ENCODE measurements around the gene KCNAB1.

KCNAB1 gene

DNA sequence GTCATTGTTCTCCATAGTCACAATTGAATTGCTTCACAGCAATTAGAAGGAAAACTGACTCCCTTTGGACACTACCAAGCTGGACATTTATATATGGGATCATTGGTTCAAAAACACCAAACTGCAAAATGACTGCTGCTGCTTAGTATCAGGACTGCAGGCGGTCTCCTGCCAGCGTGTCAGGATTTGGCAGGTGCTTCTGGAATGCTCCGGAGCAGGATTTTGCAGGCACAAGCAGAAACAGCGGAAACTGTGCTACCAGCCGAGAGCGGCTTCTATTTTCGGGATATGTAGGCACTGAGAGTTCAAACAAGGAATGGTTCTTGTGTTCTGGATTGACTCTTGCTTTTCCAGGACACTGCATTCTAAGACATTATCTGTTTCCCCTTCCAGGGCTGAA lies 339.1 kb downstream of the KCNAB1 start:
- no peaks in the 10 kb centered on the region for H3F3A ChIP-seq (ENCODE audit: insufficient read depth, low read length)
- no peaks in the 10 kb centered on the region for H3K9me3 ChIP-seq (replicated peaks; ENCODE audit: insufficient read depth, low read length)
- H3K4me3 ChIP-seq (ENCODE audit: low read length): no peak overlapping the region
- H3K79me2 ChIP-seq (ENCODE audit: low read length): no peaks in the 10 kb centered on the region
- H3K4me2 ChIP-seq (ENCODE audit: low read depth, low read length): no peak overlapping the region
- no peak overlapping the region for H3K9ac ChIP-seq (ENCODE audit: low read length)
- no peak overlapping the region for H2AFZ ChIP-seq (ENCODE audit: low read length)
- H3K27me3 ChIP-seq (replicated peaks; ENCODE audit: insufficient read depth, low read length): no peaks in the 10 kb centered on the region
- no peaks in the 10 kb centered on the region for H3K9me2 ChIP-seq (replicated peaks; ENCODE audit: insufficient read depth, low read length)
- no peak for DNase-seq
- H3K4me1 ChIP-seq (ENCODE audit: low read length): no peaks in the 10 kb centered on the region
- no peaks in the 10 kb centered on the region for H4K20me1 ChIP-seq (ENCODE audit: insufficient read depth, low read length)
- H3K36me3 ChIP-seq (replicated peaks; ENCODE audit: insufficient read depth, low read length): no peaks in the 10 kb centered on the region
- H3K27ac ChIP-seq (ENCODE audit: low read length): no peak overlapping the region
- TF ChIP-seq EZH2 (optimal IDR thresholded peaks at IDR 0.05; ENCODE audit: low read depth, low read length) (no peak), EZH2phosphoT487 (IDR thresholded peaks at IDR 0.05; ENCODE audit: low read length) (no peak)
- TF ChIP-seq, protein P1, sequence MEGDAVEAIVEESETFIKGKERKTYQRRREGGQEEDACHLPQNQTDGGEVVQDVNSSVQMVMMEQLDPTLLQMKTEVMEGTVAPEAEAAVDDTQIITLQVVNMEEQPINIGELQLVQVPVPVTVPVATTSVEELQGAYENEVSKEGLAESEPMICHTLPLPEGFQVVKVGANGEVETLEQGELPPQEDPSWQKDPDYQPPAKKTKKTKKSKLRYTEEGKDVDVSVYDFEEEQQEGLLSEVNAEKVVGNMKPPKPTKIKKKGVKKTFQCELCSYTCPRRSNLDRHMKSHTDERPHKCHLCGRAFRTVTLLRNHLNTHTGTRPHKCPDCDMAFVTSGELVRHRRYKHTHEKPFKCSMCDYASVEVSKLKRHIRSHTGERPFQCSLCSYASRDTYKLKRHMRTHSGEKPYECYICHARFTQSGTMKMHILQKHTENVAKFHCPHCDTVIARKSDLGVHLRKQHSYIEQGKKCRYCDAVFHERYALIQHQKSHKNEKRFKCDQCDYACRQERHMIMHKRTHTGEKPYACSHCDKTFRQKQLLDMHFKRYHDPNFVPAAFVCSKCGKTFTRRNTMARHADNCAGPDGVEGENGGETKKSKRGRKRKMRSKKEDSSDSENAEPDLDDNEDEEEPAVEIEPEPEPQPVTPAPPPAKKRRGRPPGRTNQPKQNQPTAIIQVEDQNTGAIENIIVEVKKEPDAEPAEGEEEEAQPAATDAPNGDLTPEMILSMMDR (IDR thresholded peaks at IDR 0.05; ENCODE audit: low read length): no peak

DNA sequence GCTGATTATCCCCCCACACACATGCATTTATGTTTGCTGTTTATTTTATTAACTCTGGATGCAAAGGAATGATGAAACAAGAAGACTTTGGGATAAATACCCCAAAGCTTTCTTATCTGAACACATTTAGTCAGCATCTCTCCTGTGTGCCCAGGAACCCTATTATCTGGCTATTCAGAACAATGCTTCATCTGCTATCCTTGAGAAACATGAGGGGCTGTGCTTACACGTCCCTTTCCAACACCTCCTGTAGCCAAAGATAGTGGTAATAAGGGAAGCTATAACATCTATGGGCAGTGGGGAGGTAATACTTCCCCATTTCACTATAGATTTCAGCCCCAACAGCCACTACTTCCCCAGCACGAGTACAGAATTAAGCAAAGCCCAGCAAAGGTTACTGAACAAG lies 339.8 kb downstream of the KCNAB1 start:
- Histone ChIP-seq H3K4me3 (ENCODE audit: low read length) (no peak overlapping the region), H3K79me2 (ENCODE audit: low read length) (no peaks in the 10 kb centered on the region), H3K27me3 (replicated peaks; ENCODE audit: insufficient read depth, low read length) (no peaks in the 10 kb centered on the region), H3K9me3 (replicated peaks; ENCODE audit: insufficient read depth, low read length) (no peaks in the 10 kb centered on the region), H3F3A (ENCODE audit: insufficient read depth, low read length) (no peaks in the 10 kb centered on the region), H2AFZ (ENCODE audit: low read length) (no peak overlapping the region), H3K27ac (ENCODE audit: low read length) (no peak overlapping the region), H3K36me3 (replicated peaks; ENCODE audit: insufficient read depth, low read length) (no peaks in the 10 kb centered on the region), H3K9me2 (replicated peaks; ENCODE audit: insufficient read depth, low read length) (no peaks in the 10 kb centered on the region), H3K4me2 (ENCODE audit: low read depth, low read length) (no peak overlapping the region), H4K20me1 (ENCODE audit: insufficient read depth, low read length) (no peaks in the 10 kb centered on the region), H3K4me1 (ENCODE audit: low read length) (no peaks in the 10 kb centered on the region), H3K9ac (ENCODE audit: low read length) (no peak overlapping the region)
- no peak for DNase-seq
- TF ChIP-seq, protein P1 (IDR thresholded peaks at IDR 0.05; ENCODE audit: low read length): no peak
- TF ChIP-seq EZH2 (optimal IDR thresholded peaks at IDR 0.05; ENCODE audit: low read depth, low read length) (no peak), EZH2phosphoT487 (IDR thresholded peaks at IDR 0.05; ENCODE audit: low read length) (no peak)

DNA sequence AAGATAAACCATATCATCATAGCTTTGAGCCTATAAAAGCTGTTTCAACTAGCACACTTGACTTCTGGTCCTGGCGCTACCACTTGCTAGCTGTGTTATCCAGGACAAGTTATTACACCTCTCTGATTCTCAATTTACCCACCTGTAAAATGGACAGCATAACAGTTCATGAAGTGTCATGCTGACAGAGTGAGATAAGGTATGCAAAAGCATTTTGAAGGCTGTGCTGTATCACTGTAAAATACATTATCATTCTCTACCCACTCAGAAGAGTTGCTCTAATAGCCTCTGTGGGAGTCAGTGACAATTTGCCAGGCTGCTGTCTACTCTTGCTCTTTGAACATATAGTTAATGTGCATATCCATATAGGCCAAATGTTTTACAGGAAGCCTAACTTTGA lies 341.5 kb downstream of the KCNAB1 start:
- Histone ChIP-seq H3K27ac (ENCODE audit: low read length) (no peak overlapping the region), H3K79me2 (ENCODE audit: low read length) (no peaks in the 10 kb centered on the region), H3K4me2 (ENCODE audit: low read depth, low read length) (no peak overlapping the region), H3K9me2 (replicated peaks; ENCODE audit: insufficient read depth, low read length) (no peaks in the 10 kb centered on the region), H3K4me1 (ENCODE audit: low read length) (no peaks in the 10 kb centered on the region), H3K9me3 (replicated peaks; ENCODE audit: insufficient read depth, low read length) (no peaks in the 10 kb centered on the region), H3K9ac (ENCODE audit: low read length) (no peak overlapping the region), H3K27me3 (replicated peaks; ENCODE audit: insufficient read depth, low read length) (no peaks in the 10 kb centered on the region), H2AFZ (ENCODE audit: low read length) (no peak overlapping the region), H4K20me1 (ENCODE audit: insufficient read depth, low read length) (no peaks in the 10 kb centered on the region), H3F3A (ENCODE audit: insufficient read depth, low read length) (no peaks in the 10 kb centered on the region), H3K36me3 (replicated peaks; ENCODE audit: insufficient read depth, low read length) (no peaks in the 10 kb centered on the region), H3K4me3 (ENCODE audit: low read length) (no peak overlapping the region)
- TF ChIP-seq EZH2 (optimal IDR thresholded peaks at IDR 0.05; ENCODE audit: low read depth, low read length) (no peak), EZH2phosphoT487 (IDR thresholded peaks at IDR 0.05; ENCODE audit: low read length) (no peak)
- TF ChIP-seq, protein P1 (IDR thresholded peaks at IDR 0.05; ENCODE audit: low read length): no peak
- no peak for DNase-seq
